Measurements from ENCODE around the gene CPB2. TPM values are rescaled to one million over a fixed set of nuclear protein-coding genes. Genes with fewer than 3 reads are reported as not detected.

The CPB2 gene
- total and polyA plus RNA-seq, 9 of the 15 experiments (the other 6 are each of a cell fraction or from before 2014, with no cell fraction given), result 0.03 to 0.16 (median 0.07) TPM; not detected in 6

- Histone ChIP-seq H3K36me3 (ENCODE audit: control insufficient read depth, insufficient read depth, low read length) (peaks cover 52% of the 10 kb centered on the region), H3K27me3 (ENCODE audit: control insufficient read depth in 2 of 2, insufficient read depth in 2 of 2, low read length in 2 of 2) (no peaks in the 10 kb centered on the region), H4K20me1 (replicated peaks; ENCODE audit: control insufficient read depth, insufficient read depth, low read length) (no peaks in the 10 kb centered on the region), H2AFZ (ENCODE audit: low read depth, low read length) (no peak overlapping the region), H3K4me2 (ENCODE audit: insufficient read depth, low read length) (no peak overlapping the region), H3K27ac (ENCODE audit: extremely low read depth, low read depth, low read length) (no peak overlapping the region), H3K4me1 (replicated peaks in 1 of 2; ENCODE audit: control insufficient read depth in 2 of 2, insufficient read depth in 2 of 2, low read length in 2 of 2) (no peaks in the 10 kb centered on the region), H3K9me1 (ENCODE audit: control insufficient read depth, insufficient read depth, low read length) (no peaks in the 10 kb centered on the region), H3K9me3 (replicated peaks; ENCODE audit: control insufficient read depth, insufficient read depth, low read depth, low read length) (no peaks in the 10 kb centered on the region), H3K4me3 (no peak overlapping the region), H3K79me2 (ENCODE audit: control insufficient read depth, insufficient read depth, low read length) (no peaks in the 10 kb centered on the region), H3K9ac (ENCODE audit: insufficient read depth in 1 of 2, low read depth in 2 of 2, low read length in 2 of 2) (no peak overlapping the region)
- DNase-seq (ENCODE audit: extremely low read depth in 1 of 4, low spot score in 3 of 4) (no peak), ATAC-seq (no peak), FAIRE-seq (no peak)
- CTCF ChIA-PET (ENCODE audit: low intra/inter-chr PET ratio), result no interaction called here
- intact Hi-C loops (cut with micrococcal nuclease), result no loop called here
- POLR2A ChIA-PET, result no interaction called here
- BruUV-seq (replicated peaks), result no TSS peak
- TF ChIP-seq SRSF7 (optimal IDR thresholded peaks at IDR 0.05; ENCODE audit: low read depth, low read length), result no peak
- no peak for TF ChIP-seq MLLT1 (IDR thresholded peaks at IDR 0.05)
- no peak for TF ChIP-seq POLR3A (IDR thresholded peaks at IDR 0.05; ENCODE audit: borderline replicate concordance, extremely low read depth, insufficient read depth, insufficient read length)
- TF ChIP-seq ZNF75A (CRISPR knock-in tag; IDR thresholded peaks at IDR 0.05), result no peak
- no peak for TF ChIP-seq PML (IDR thresholded peaks at IDR 0.05; ENCODE audit: low read length)
- no peak for TF ChIP-seq ARID2 (IDR thresholded peaks at IDR 0.05)
- TF ChIP-seq CCAR2 (IDR thresholded peaks at IDR 0.05; ENCODE audit: low read depth, low read length), result no peak
- in situ Hi-C loops (cut with MboI), result no loop called here
Measured at GRCh38 chr13:46012404-46012803, 92.4 kb downstream of the CPB2 start.
